PC-3 (cell line): ENCODE measurements around the gene FOXM1. TPM values are rescaled to one million over a fixed set of nuclear protein-coding genes. Genes with fewer than 3 reads are reported as not detected.
A peak's percentile ranks its signal among the peaks of the same experiment; 100 is the strongest.

Experiments used
- ATAC-seq: fragments of 200-7000 bp; cut with Tn5 transposase; 2 replicates; pipeline ENCODE4 v1.9.1; 2020; ENCODE audit warnings: mild to moderate bottlenecking, moderate library complexity
- BruUV-seq: library from RNA; stranded (reverse); fragments of 400-500 nt; replicated peaks from 2 replicates; lab custom pipeline; 2021; lab: Mats Ljungman, UMichigan
- CTCF ChIA-PET: fragments of 300-600 bp; sonication (Branson Sonifier 250); formaldehyde crosslinking; loops from one replicate; lab custom pipeline; 2022; ENCODE audit warnings: antibody characterized with exemption; lab: Charles Lee
- POLR2A ChIA-PET: fragments of 300-600 bp; sonication (Branson Sonifier 250); formaldehyde crosslinking; loops from one replicate; lab custom pipeline; 2022; ENCODE audit warnings: antibody characterized with exemption; ENCODE audit not compliant: unreplicated experiment; lab: Charles Lee
- DNase-seq: peaks from one replicate; pipeline ENCODE4 v3.0.0-alpha.2; 2015
- H2AFZ ChIP-seq: fragments of 300-600 bp; sonication (generic); 2 replicates; pipeline ENCODE4 v1.6.0; 2016; ENCODE audit warnings: antibody characterized with exemption, low read length
- H3F3A ChIP-seq: fragments of 300-600 bp; sonication (generic); one replicate; pipeline ENCODE4 v1.6.0; 2017; ENCODE audit warnings: antibody characterized with exemption, low read length, control low read depth, mild to moderate bottlenecking; ENCODE audit not compliant: unreplicated experiment
- H3K27ac ChIP-seq: fragments of 300-600 bp; sonication (generic); 2 replicates; pipeline ENCODE4 v1.5.1; 2016; ENCODE audit warnings: mild to moderate bottlenecking, low read length
- H3K27me3 ChIP-seq: fragments of 300-600 bp; sonication (generic); 2 replicates; pipeline ENCODE4 v1.6.1; 2016; ENCODE audit warnings: low read length, mixed read lengths
- H3K36me3 ChIP-seq: fragments of 300-600 bp; sonication (generic); 2 replicates; pipeline ENCODE4 v1.6.1; 2016; ENCODE audit warnings: low read depth, mixed run types, low read length, mixed read lengths
- H3K4me1 ChIP-seq: fragments of 300-600 bp; sonication (generic); 2 replicates; pipeline ENCODE4 v1.5.1; 2016; ENCODE audit warnings: low read length; ENCODE audit not compliant: insufficient read depth
- H3K4me2 ChIP-seq: fragments of 300-600 bp; sonication (generic); 2 replicates; pipeline ENCODE4 v1.6.0; 2016; ENCODE audit warnings: low read length
- H3K4me3 ChIP-seq: fragments of 300-600 bp; sonication (generic); 2 replicates; pipeline ENCODE4 v1.5.1; 2016; ENCODE audit warnings: mild to moderate bottlenecking, low read length, mixed read lengths
- H3K79me2 ChIP-seq: fragments of 300-600 bp; sonication (generic); 2 replicates; pipeline ENCODE4 v1.6.1; 2017; ENCODE audit warnings: low read length, mixed read lengths
- H3K9ac ChIP-seq: fragments of 300-600 bp; sonication (generic); 2 replicates; pipeline ENCODE4 v1.6.0; 2016; ENCODE audit warnings: mild to moderate bottlenecking, low read length
- H3K9me2 ChIP-seq: fragments of 300-600 bp; sonication (generic); replicated peaks from 2 replicates; pipeline ENCODE4 v1.6.1; 2016; ENCODE audit warnings: mixed run types, low read length, mixed read lengths
- H3K9me3 ChIP-seq: fragments of 300-600 bp; sonication (generic); 2 replicates; pipeline ENCODE4 v1.6.1; 2016; ENCODE audit warnings: low read length, mixed read lengths
- H4K20me1 ChIP-seq: fragments of 300-600 bp; sonication (generic); 2 replicates; pipeline ENCODE4 v1.6.1; 2016; ENCODE audit warnings: low read length, mixed read lengths
- EZH2 ChIP-seq: fragments of 300-600 bp; sonication (generic); IDR thresholded peaks from one replicate; pipeline ENCODE4 v1.6.1; 2017; ENCODE audit warnings: antibody characterized with exemption, mild to moderate bottlenecking, low read length; ENCODE audit not compliant: unreplicated experiment
- EZH2phosphoT487 ChIP-seq: fragments of 300-600 bp; sonication (generic); IDR thresholded peaks from 2 replicates; pipeline ENCODE4 v1.6.1; 2018; ENCODE audit warnings: mild to moderate bottlenecking, antibody characterized with exemption, low read length, borderline replicate concordance
- intact Hi-C: fragments of 100-400 bp; cut with micrococcal nuclease; formaldehyde crosslinking; loops from 2 replicates; pipeline ENCODE4 v1.9.0; 2023
- total RNA-seq: library from RNA; depleted of rRNA; stranded (reverse); fragments of >200 nt; gene quantifications from 2 replicates; pipeline ENCODE4 v1.2.3, GENCODE V29; 2014
- TF ChIP-seq, protein P1 (sequence below): fragments of 300-600 bp; sonication (generic); conservative IDR thresholded peaks from 2 replicates; pipeline ENCODE4 v1.5.1; 2017; ENCODE audit warnings: antibody characterized with exemption, low read depth, mild to moderate bottlenecking, low read length

Gene FOXM1
- total RNA-seq, 1 experiment from 2014 or later = 71.4 TPM

DNA sequence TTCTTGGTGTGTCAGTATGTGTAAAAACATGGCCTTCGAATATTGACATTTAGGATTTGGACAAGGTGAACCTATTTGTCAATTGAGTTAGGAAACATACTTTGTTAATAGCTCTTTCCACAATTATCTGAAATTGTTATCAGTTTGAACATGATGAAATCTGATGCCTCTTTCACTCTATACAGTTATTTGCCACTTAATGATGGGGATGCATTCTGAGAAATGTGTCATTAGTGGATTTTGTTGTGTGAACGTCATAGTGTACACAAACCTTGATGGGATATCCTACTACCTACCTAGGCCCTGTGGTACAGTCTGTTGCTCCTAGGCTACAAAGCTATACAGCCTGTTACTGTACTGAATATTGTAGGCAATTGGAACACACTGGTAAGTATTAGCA lies 18.5 kb upstream of the FOXM1 start:
- no peaks in the 10 kb centered on the region for H3K9me3 ChIP-seq
- no peak overlapping the region for H3K4me3 ChIP-seq
- 0 out of 2 replicates have a peak, but pooled peaks cover 3% of the 10 kb centered on the region for H4K20me1 ChIP-seq
- intact Hi-C loops = no loop called here
- ChIA-PET POLR2A (no interaction called here), CTCF (interaction anchor here (0.5 kb wide), 1 partner anchor 10 kb away, joined by 13 read pairs; no protein-coding TSS in a partner anchor)
- no peaks in the 10 kb centered on the region for H3K27me3 ChIP-seq
- no peaks in the 10 kb centered on the region for H3K36me3 ChIP-seq
- peaks cover 17% of the 10 kb centered on the region for H3K4me1 ChIP-seq
- DNase-seq (no peak), ATAC-seq (no peak)
- no peak overlapping the region for H3K4me2 ChIP-seq
- no peak overlapping the region for H3K27ac ChIP-seq
- no peaks in the 10 kb centered on the region for H3K9me2 ChIP-seq
- H3K9ac ChIP-seq = no peak overlapping the region
- no TSS peak for BruUV-seq
- no peaks in the 10 kb centered on the region for H3F3A ChIP-seq
- H3K79me2 ChIP-seq = peaks cover 59% of the 10 kb centered on the region
- H2AFZ ChIP-seq = no peak overlapping the region
- TF ChIP-seq, protein P1, sequence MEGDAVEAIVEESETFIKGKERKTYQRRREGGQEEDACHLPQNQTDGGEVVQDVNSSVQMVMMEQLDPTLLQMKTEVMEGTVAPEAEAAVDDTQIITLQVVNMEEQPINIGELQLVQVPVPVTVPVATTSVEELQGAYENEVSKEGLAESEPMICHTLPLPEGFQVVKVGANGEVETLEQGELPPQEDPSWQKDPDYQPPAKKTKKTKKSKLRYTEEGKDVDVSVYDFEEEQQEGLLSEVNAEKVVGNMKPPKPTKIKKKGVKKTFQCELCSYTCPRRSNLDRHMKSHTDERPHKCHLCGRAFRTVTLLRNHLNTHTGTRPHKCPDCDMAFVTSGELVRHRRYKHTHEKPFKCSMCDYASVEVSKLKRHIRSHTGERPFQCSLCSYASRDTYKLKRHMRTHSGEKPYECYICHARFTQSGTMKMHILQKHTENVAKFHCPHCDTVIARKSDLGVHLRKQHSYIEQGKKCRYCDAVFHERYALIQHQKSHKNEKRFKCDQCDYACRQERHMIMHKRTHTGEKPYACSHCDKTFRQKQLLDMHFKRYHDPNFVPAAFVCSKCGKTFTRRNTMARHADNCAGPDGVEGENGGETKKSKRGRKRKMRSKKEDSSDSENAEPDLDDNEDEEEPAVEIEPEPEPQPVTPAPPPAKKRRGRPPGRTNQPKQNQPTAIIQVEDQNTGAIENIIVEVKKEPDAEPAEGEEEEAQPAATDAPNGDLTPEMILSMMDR = no peak
- no peak for TF ChIP-seq EZH2phosphoT487
- no peak for TF ChIP-seq EZH2

DNA sequence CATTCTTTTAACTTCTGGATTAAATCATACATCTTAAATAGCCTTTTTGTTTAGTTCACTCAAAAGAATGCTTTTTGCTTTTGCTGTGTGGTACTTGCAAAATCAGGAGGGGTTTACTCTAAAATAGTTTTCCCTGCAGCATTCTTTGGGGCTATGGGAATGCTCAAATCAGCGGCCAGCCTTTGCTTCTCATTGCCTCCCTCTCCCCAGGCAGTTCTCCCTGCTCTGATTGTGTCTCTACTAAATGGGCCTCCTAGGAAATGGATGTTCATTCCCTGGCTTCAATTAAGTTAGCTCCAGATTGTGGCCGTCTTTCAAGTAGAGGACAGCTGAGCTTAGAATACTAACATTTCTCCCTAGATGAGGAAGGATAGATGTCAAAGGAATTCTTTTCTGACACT lies 18.1 kb upstream of the FOXM1 start:
- no peak overlapping the region for H3K4me3 ChIP-seq
- BruUV-seq = no TSS peak
- no peak overlapping the region for H3K9ac ChIP-seq
- H3K36me3 ChIP-seq = no peaks in the 10 kb centered on the region
- ATAC-seq (no peak), DNase-seq (no peak)
- H3K9me2 ChIP-seq = no peaks in the 10 kb centered on the region
- POLR2A ChIA-PET = no interaction called here
- TF ChIP-seq, protein P1 = no peak
- TF ChIP-seq EZH2phosphoT487 (no peak), EZH2 (no peak)
- no peaks in the 10 kb centered on the region for H3F3A ChIP-seq
- no peak overlapping the region for H3K27ac ChIP-seq
- H3K4me2 ChIP-seq = no peak overlapping the region
- intact Hi-C loops = no loop called here
- no peak overlapping the region for H2AFZ ChIP-seq
- no peaks in the 10 kb centered on the region for H3K27me3 ChIP-seq
- H4K20me1 ChIP-seq = 0 out of 2 replicates have a peak, but pooled peaks cover 3% of the 10 kb centered on the region
- peaks cover 59% of the 10 kb centered on the region for H3K79me2 ChIP-seq
- CTCF ChIA-PET = interaction anchor here (0.5 kb wide), 1 partner anchor 10 kb away, joined by 13 read pairs; no protein-coding TSS in a partner anchor
- peaks cover 21% of the 10 kb centered on the region for H3K4me1 ChIP-seq
- H3K9me3 ChIP-seq = no peaks in the 10 kb centered on the region

DNA sequence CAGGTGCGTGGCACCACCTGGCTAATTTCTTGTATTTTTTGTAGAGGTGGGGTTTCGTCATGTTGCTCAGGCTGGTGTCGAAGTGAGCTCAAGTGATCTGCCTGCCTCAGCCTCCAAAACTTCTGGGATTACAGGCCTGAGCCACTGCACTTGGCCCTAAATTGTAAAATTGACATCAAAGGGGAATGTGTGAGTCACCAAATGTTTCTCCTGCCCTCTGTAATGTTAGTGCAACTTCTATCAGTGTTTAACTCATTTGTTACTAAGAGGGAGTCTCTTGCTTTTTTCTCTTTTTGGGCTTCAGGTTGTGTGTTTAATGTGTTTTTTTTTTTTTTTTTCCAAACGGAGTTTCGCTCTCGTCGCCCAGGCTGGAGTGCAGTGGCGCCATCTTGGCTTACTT lies 16.0 kb upstream of the FOXM1 start:
- TF ChIP-seq, protein P1 = no peak
- TF ChIP-seq EZH2 (no peak), EZH2phosphoT487 (no peak)
- ATAC-seq = peak; percentile 12; the same call in 1 of the 2 replicates
- Histone ChIP-seq H3K9me3 (no peaks in the 10 kb centered on the region), H3K4me2 (peak overlapping the region; percentile 54; the same call in 1 of the 2 replicates), H3K79me2 (peaks cover 49% of the 10 kb centered on the region), H3K9me2 (no peaks in the 10 kb centered on the region), H3K27ac (no peak overlapping the region), H3K9ac (no peak overlapping the region), H3K36me3 (peaks cover 3% of the 10 kb centered on the region), H3K27me3 (no peaks in the 10 kb centered on the region), H4K20me1 (0 out of 2 replicates have a peak, but pooled peaks cover 3% of the 10 kb centered on the region), H3K4me1 (peaks cover 21% of the 10 kb centered on the region), H2AFZ (no peak overlapping the region), H3F3A (no peaks in the 10 kb centered on the region), H3K4me3 (no peak overlapping the region)
- intact Hi-C loops = no loop called here
- CTCF ChIA-PET = no interaction called here
- no TSS peak for BruUV-seq
- DNase-seq = peak; percentile 71
- POLR2A ChIA-PET = no interaction called here
